Jurkat, Clone E6-1 (cell line): Measurements from ENCODE around the gene C2CD2L.
A peak's percentile ranks its signal among the peaks of the same experiment; 100 is the strongest.
"Not testable (repeated sequence)": the region's sequence is repeated elsewhere in the genome, so short reads cannot be mapped to it uniquely, and the experiment has no call there.

Source experiments
- DNase-seq: peaks from one replicate; pipeline ENCODE4 v3.0.0-alpha.2; 2011; ENCODE audit warnings: low read depth, low spot score
- H3K4me3 ChIP-seq: 2 replicates; pipeline ENCODE4 v1.5.1; 2011; ENCODE audit warnings: mild to moderate bottlenecking, low read length, control low read depth, moderate library complexity

Gene C2CD2L

GRCh38 chr11:119145551-119145950 lies 38.4 kb downstream of the C2CD2L start:
- H3K4me3 ChIP-seq = no peak overlapping the region

GRCh38 chr11:119147604-119148333 lies 40.6 kb downstream of the C2CD2L start:
- peak; percentile 84 for DNase-seq
- H3K4me3 ChIP-seq = no peak overlapping the region

More at GRCh38 chr11:119145551-119145950, 38.4 kb downstream of the C2CD2L start:
- DNase-seq = no peak

GRCh38 chr11:119148720-119149017 lies 41.5 kb downstream of the C2CD2L start:
- H3K4me3 ChIP-seq = peak overlapping the region; percentile 37
- DNase-seq = no peak

GRCh38 chr11:119149018-119149785 lies 42.1 kb downstream of the C2CD2L start, which contains the start of gene ABCG4:
TSS of gene ABCG4 (plus strand) at chr11:119149052. CDS start at chr11:119149966, 914 bp downstream.
- peak within 1 kb of the TSS; percentile 37 for H3K4me3 ChIP-seq
- no peak for DNase-seq

GRCh38 chr11:119149786-119150275 lies 42.7 kb downstream of the C2CD2L start:
- H3K4me3 ChIP-seq = no peak overlapping the region
- no peak for DNase-seq

GRCh38 chr11:119152043-119152442 lies 44.9 kb downstream of the C2CD2L start:
- DNase-seq = peak; percentile 29
- H3K4me3 ChIP-seq = no peak overlapping the region

GRCh38 chr11:119152604-119153003 lies 45.5 kb downstream of the C2CD2L start:
- no peak overlapping the region for H3K4me3 ChIP-seq
- no peak for DNase-seq

- DNase-seq = no peak
- no peak overlapping the region for H3K4me3 ChIP-seq
Observed at GRCh38 chr11:119153049-119153818, 46.1 kb downstream of the C2CD2L start.

- no peak overlapping the region for H3K4me3 ChIP-seq
- DNase-seq = no peak
Observed at GRCh38 chr11:119154178-119154577, 47.0 kb downstream of the C2CD2L start.

GRCh38 chr11:119155733-119156492 lies 48.8 kb downstream of the C2CD2L start:
- DNase-seq = no peak
- no peak overlapping the region for H3K4me3 ChIP-seq

- no peak for DNase-seq
- H3K4me3 ChIP-seq = no peak overlapping the region
Observed at GRCh38 chr11:119156496-119156895, 49.4 kb downstream of the C2CD2L start.

- no peak overlapping the region for H3K4me3 ChIP-seq
- DNase-seq = no peak
Observed at GRCh38 chr11:119157063-119157462, 49.9 kb downstream of the C2CD2L start.

GRCh38 chr11:119158467-119158866 lies 51.3 kb downstream of the C2CD2L start:
- no peak for DNase-seq
- no peak overlapping the region for H3K4me3 ChIP-seq

- no peak overlapping the region for H3K4me3 ChIP-seq
- no peak for DNase-seq
Observed at GRCh38 chr11:119160151-119160550, 53.0 kb downstream of the C2CD2L start.

- no peak overlapping the region for H3K4me3 ChIP-seq
- no peak for DNase-seq
Observed at GRCh38 chr11:119161871-119162270, 54.7 kb downstream of the C2CD2L start.

- no peak overlapping the region for H3K4me3 ChIP-seq
- no peak for DNase-seq
Observed at GRCh38 chr11:119166368-119167076, 59.4 kb downstream of the C2CD2L start.

GRCh38 chr11:119167077-119167458 lies 59.9 kb downstream of the C2CD2L start:
- not testable (repeated sequence) for DNase-seq, H3K4me3 ChIP-seq

GRCh38 chr11:119167933-119168332 lies 60.8 kb downstream of the C2CD2L start:
- H3K4me3 ChIP-seq = no peak overlapping the region

More at GRCh38 chr11:119167933-119168332, 60.8 kb downstream of the C2CD2L start:
- no peak for DNase-seq
